Neural progenitor cell (in vitro differentiated cells): Measurements from ENCODE around the gene SEPTIN1. TPM values are rescaled to one million over a fixed set of nuclear protein-coding genes. Genes with fewer than 3 reads are reported as not detected.

Source experiments
- DNase-seq: peaks from one replicate; pipeline ENCODE4 v3.0.0-alpha.2; 2016; ENCODE audit warnings: low spot score
- H2AFZ ChIP-seq: fragments of 200-600 bp; sonication (generic); replicated peaks from 2 replicates; pipeline ENCODE4 v1.6.1; 2016; ENCODE audit warnings: antibody characterized with exemption
- H3F3A ChIP-seq: fragments of 200-600 bp; sonication (generic); 2 replicates; pipeline ENCODE4 v1.6.1; 2016; ENCODE audit warnings: antibody characterized with exemption, low read depth
- H3K27ac ChIP-seq: fragments of 200-600 bp; sonication (generic); 2 replicates; pipeline ENCODE4 v1.5.1; 2016; ENCODE audit warnings: mild to moderate bottlenecking
- H3K27me3 ChIP-seq: fragments of 200-600 bp; sonication (generic); 2 replicates; pipeline ENCODE4 v1.6.1; 2016; ENCODE audit warnings: mild to moderate bottlenecking, moderate library complexity
- H3K36me3 ChIP-seq: fragments of 200-600 bp; sonication (generic); 2 replicates; pipeline ENCODE4 v1.5.1; 2016
- H3K4me1 ChIP-seq: fragments of 200-600 bp; sonication (generic); 2 replicates; pipeline ENCODE4 v1.6.1; 2016; ENCODE audit warnings: mixed run types
- H3K4me2 ChIP-seq: fragments of 200-600 bp; sonication (generic); 2 replicates; pipeline ENCODE4 v1.6.1; 2016
- H3K4me3 ChIP-seq: fragments of 200-600 bp; sonication (generic); 2 replicates; pipeline ENCODE4 v1.5.1; 2016
- H3K79me2 ChIP-seq: fragments of 200-600 bp; sonication (generic); 2 replicates; pipeline ENCODE4 v1.6.1; 2016; ENCODE audit warnings: low read depth
- H3K9ac ChIP-seq: fragments of 200-600 bp; sonication (generic); 2 replicates; pipeline ENCODE4 v1.6.1; 2016
- H3K9me3 ChIP-seq: fragments of 200-600 bp; sonication (generic); 2 replicates; pipeline ENCODE4 v1.5.1; 2016; ENCODE audit warnings: low read depth
- H4K20me1 ChIP-seq: fragments of 200-600 bp; sonication (generic); 2 replicates; pipeline ENCODE4 v1.6.1; 2016; ENCODE audit warnings: low read depth
- H3K27ac Mint-ChIP-seq: 3 replicates; pipeline ENCODE4 v1.8.0; 2021; ENCODE audit warnings: mixed read lengths
- H3K27me3 Mint-ChIP-seq: 2 replicates; pipeline ENCODE4 v1.8.0; 2022; ENCODE audit warnings: low read depth, mild to moderate bottlenecking, inconsistent platforms, moderate library complexity, mixed read lengths; ENCODE audit not compliant: insufficient read depth
- H3K36me3 Mint-ChIP-seq: 3 replicates; pipeline ENCODE4 v1.8.0; 2021; ENCODE audit warnings: mixed read lengths
- H3K4me1 Mint-ChIP-seq: 3 replicates; pipeline ENCODE4 v1.8.0; 2021; ENCODE audit warnings: mixed read lengths
- H3K4me3 Mint-ChIP-seq: 3 replicates; pipeline ENCODE4 v1.8.0; 2021; ENCODE audit warnings: mild to moderate bottlenecking, moderate library complexity, mixed read lengths
- H3K9me3 Mint-ChIP-seq: 3 replicates; pipeline ENCODE4 v1.8.0; 2020; ENCODE audit warnings: mixed read lengths
- CTCF ChIP-seq: fragments of 200-600 bp; sonication (generic); IDR thresholded peaks from 2 replicates; pipeline ENCODE4 v1.5.1; 2017; ENCODE audit warnings: antibody characterized with exemption, mild to moderate bottlenecking
- EZH2 ChIP-seq: fragments of 200-600 bp; sonication (generic); IDR thresholded peaks from 2 replicates; pipeline ENCODE4 v1.6.1; 2017; ENCODE audit warnings: antibody characterized with exemption, mild to moderate bottlenecking, moderate library complexity
- EZH2phosphoT487 ChIP-seq: fragments of 200-600 bp; sonication (generic); IDR thresholded peaks from 2 replicates; pipeline ENCODE4 v1.6.1; 2017; ENCODE audit warnings: antibody characterized with exemption
- total RNA-seq: library from RNA; depleted of rRNA; stranded (reverse); fragments of >200 nt; gene quantifications from 2 replicates; pipeline ENCODE4 v1.2.3, GENCODE V29; 2015; ENCODE audit warnings: low replicate concordance

SEPTIN1 gene
- total RNA-seq, 1 donor from 2014 or later = not detected

GRCh38 chr16:30395992-30396585 lies 13.7 kb upstream of the SEPTIN1 start:
- no peaks in the 10 kb centered on the region for H3K27me3 ChIP-seq
- TF ChIP-seq CTCF (no peak), EZH2 (no peak), EZH2phosphoT487 (no peak)
- peaks cover 40% of the 10 kb centered on the region for H4K20me1 ChIP-seq
- peaks cover 40% of the 10 kb centered on the region for H3K4me1 ChIP-seq
- H3K9me3 ChIP-seq = no peaks in the 10 kb centered on the region
- peak overlapping the region; percentile 100 for H3K4me2 ChIP-seq
- Mint-ChIP-seq H3K4me3 (peak overlapping the region; percentile 86), H3K36me3 (peaks cover 5% of the 10 kb centered on the region), H3K27ac (peak overlapping the region; percentile 98), H3K4me1 (peaks cover 47% of the 10 kb centered on the region), H3K27me3 (peaks cover 20% of the 10 kb centered on the region), H3K9me3 (no peaks in the 10 kb centered on the region)
- peak overlapping the region; percentile 75 for H3K9ac ChIP-seq
- H3K4me3 ChIP-seq = peak overlapping the region; percentile 100
- peak overlapping the region; percentile 99 for H3K27ac ChIP-seq
- peaks cover 42% of the 10 kb centered on the region for H3K79me2 ChIP-seq
- peaks cover 83% of the 10 kb centered on the region for H3F3A ChIP-seq
- DNase-seq = no peak
- H2AFZ ChIP-seq = no peak overlapping the region
- H3K36me3 ChIP-seq = no peaks in the 10 kb centered on the region

- no peaks in the 10 kb centered on the region for H3K9me3 Mint-ChIP-seq
- H3K9me3 ChIP-seq = no peaks in the 10 kb centered on the region
- peak within 1 kb of the TSS; percentile 30 for H2AFZ ChIP-seq
- H3K36me3 Mint-ChIP-seq = peaks cover 5% of the 10 kb centered on the region
- peaks cover 46% of the 10 kb centered on the region for H3K4me1 Mint-ChIP-seq
- TF ChIP-seq EZH2phosphoT487 (no peak), CTCF (peak; percentile 49), EZH2 (no peak)
- H3K27me3 ChIP-seq = no peaks in the 10 kb centered on the region
- peak within 1 kb of the TSS; percentile 86 for H3K4me3 Mint-ChIP-seq
- H3K4me2 ChIP-seq = peak within 1 kb of the TSS; percentile 100
- peak within 1 kb of the TSS; percentile 98 for H3K27ac Mint-ChIP-seq
- H4K20me1 ChIP-seq = peaks cover 40% of the 10 kb centered on the region
- DNase-seq = peak; percentile 97
- peak within 1 kb of the TSS; percentile 99 for H3K27ac ChIP-seq
- H3F3A ChIP-seq = peaks cover 75% of the 10 kb centered on the region
- peak within 1 kb of the TSS; percentile 75 for H3K9ac ChIP-seq
- H3K27me3 Mint-ChIP-seq = peaks cover 15% of the 10 kb centered on the region
- peak within 1 kb of the TSS; percentile 100 for H3K4me3 ChIP-seq
- H3K4me1 ChIP-seq = peaks cover 35% of the 10 kb centered on the region
- H3K79me2 ChIP-seq = peaks cover 42% of the 10 kb centered on the region
- H3K36me3 ChIP-seq = no peaks in the 10 kb centered on the region
These were observed 13.0 kb upstream of the SEPTIN1 start, which contains the start of gene ZNF48 for GRCh38 chr16:30395155-30395991. TSS of gene ZNF48 (plus strand) at chr16:30395420. CDS start at chr16:30395795, 375 bp downstream.

GRCh38 chr16:30394592-30395154 lies 12.3 kb upstream of the SEPTIN1 start:
- Histone ChIP-seq H3K4me3 (peak overlapping the region; percentile 100), H2AFZ (peak overlapping the region; percentile 30), H3K4me1 (peaks cover 32% of the 10 kb centered on the region), H3K4me2 (peak overlapping the region; percentile 100), H3K36me3 (no peaks in the 10 kb centered on the region), H3F3A (peaks cover 68% of the 10 kb centered on the region), H3K9ac (peak overlapping the region; percentile 75), H3K79me2 (peaks cover 42% of the 10 kb centered on the region), H4K20me1 (peaks cover 38% of the 10 kb centered on the region), H3K9me3 (no peaks in the 10 kb centered on the region), H3K27me3 (no peaks in the 10 kb centered on the region), H3K27ac (peak overlapping the region; percentile 99)
- peaks cover 42% of the 10 kb centered on the region for H3K4me1 Mint-ChIP-seq
- peak overlapping the region; percentile 86 for H3K4me3 Mint-ChIP-seq
- H3K27ac Mint-ChIP-seq = peak overlapping the region; percentile 98
- peaks cover 5% of the 10 kb centered on the region for H3K36me3 Mint-ChIP-seq
- peaks cover 13% of the 10 kb centered on the region for H3K27me3 Mint-ChIP-seq
- TF ChIP-seq EZH2 (no peak), EZH2phosphoT487 (no peak), CTCF (no peak)
- peak; percentile 87 for DNase-seq
- no peaks in the 10 kb centered on the region for H3K9me3 Mint-ChIP-seq
